ENCODE data around the gene KLF16. TPM values are rescaled to one million over a fixed set of nuclear protein-coding genes. Genes with fewer than 3 reads are reported as not detected.

KLF16 gene
- total and polyA plus RNA-seq, 2 experiments from 2014 or later: 8.9 to 20.2 TPM

DNA sequence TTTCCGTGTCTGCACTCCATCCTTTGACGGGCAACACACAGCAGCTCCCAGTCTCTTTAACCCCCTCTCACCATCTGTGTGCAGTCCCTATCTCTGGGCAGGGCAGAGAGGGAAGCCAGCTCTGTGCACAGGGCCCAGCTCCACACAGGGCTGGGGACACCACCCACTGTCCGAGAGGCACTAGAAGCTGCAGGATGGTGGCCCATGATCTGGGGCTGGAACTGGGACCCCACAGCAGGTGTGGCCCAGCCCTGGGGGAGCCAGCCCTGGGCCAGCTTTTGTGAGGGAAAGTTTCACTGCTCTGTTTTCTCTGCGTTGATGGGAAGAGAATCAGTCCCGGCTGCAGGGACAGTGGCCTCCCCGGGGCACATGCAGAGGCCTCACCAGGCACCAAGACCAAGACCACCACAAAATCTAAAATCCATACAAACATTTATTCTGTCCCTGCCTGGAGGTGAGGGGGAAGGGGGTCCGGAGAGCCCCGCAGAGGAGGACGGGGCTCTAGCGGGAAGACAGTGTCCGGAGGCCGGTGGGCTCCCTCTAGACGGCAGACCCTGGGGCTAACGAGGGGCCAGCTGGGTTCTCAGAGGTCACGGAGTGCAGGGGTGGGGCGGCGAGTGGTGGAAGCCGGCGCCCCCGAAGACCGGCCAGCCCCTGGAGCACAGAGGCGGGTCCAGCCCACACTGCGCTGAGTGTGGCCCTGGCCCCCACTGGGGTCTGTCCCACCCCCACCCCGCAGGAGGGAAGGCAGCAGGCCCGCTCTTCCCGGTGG is 48.4 kb downstream of the KLF16 start:
- H3K4me2 ChIP-seq: no peak overlapping the region
- H3K27ac ChIP-seq (ENCODE audit: low read depth): no peak overlapping the region
- no peak overlapping the region for H3K4me3 Mint-ChIP-seq
- no peak overlapping the region for H3K4me3 ChIP-seq
- 0 out of 2 replicates have a peak, but pooled peaks cover 5% of the 10 kb centered on the region for H3F3A ChIP-seq (replicated peaks; ENCODE audit: low read depth)
- H3K4me1 ChIP-seq (ENCODE audit: insufficient read depth): no peaks in the 10 kb centered on the region
- H2AFZ ChIP-seq: no peak overlapping the region
- no peaks in the 10 kb centered on the region for H4K20me1 ChIP-seq (replicated peaks; ENCODE audit: insufficient read depth)
- H3K4me1 Mint-ChIP-seq: peaks cover 3% of the 10 kb centered on the region; the same call in 2 of the 3 replicates
- peaks cover 7% of the 10 kb centered on the region for H3K36me3 Mint-ChIP-seq (ENCODE audit: low read depth)
- H3K9me3 Mint-ChIP-seq: no peaks in the 10 kb centered on the region
- no peaks in the 10 kb centered on the region for H3K9me2 ChIP-seq (ENCODE audit: insufficient read depth)
- no peaks in the 10 kb centered on the region; the same call in 1 of the 2 replicates for H3K36me3 ChIP-seq (ENCODE audit: insufficient read depth)
- no peak overlapping the region for H3K27ac Mint-ChIP-seq
- no peaks in the 10 kb centered on the region for H3K79me2 ChIP-seq (replicated peaks; ENCODE audit: insufficient read depth)
- no peak for TF ChIP-seq POLR2AphosphoS5 (IDR thresholded peaks at IDR 0.05; ENCODE audit: low read depth)
- no peak for TF ChIP-seq ZNF331 (CRISPR knock-in tag; IDR thresholded peaks at IDR 0.05; ENCODE audit: low read depth)
- TF ChIP-seq, protein P1, sequence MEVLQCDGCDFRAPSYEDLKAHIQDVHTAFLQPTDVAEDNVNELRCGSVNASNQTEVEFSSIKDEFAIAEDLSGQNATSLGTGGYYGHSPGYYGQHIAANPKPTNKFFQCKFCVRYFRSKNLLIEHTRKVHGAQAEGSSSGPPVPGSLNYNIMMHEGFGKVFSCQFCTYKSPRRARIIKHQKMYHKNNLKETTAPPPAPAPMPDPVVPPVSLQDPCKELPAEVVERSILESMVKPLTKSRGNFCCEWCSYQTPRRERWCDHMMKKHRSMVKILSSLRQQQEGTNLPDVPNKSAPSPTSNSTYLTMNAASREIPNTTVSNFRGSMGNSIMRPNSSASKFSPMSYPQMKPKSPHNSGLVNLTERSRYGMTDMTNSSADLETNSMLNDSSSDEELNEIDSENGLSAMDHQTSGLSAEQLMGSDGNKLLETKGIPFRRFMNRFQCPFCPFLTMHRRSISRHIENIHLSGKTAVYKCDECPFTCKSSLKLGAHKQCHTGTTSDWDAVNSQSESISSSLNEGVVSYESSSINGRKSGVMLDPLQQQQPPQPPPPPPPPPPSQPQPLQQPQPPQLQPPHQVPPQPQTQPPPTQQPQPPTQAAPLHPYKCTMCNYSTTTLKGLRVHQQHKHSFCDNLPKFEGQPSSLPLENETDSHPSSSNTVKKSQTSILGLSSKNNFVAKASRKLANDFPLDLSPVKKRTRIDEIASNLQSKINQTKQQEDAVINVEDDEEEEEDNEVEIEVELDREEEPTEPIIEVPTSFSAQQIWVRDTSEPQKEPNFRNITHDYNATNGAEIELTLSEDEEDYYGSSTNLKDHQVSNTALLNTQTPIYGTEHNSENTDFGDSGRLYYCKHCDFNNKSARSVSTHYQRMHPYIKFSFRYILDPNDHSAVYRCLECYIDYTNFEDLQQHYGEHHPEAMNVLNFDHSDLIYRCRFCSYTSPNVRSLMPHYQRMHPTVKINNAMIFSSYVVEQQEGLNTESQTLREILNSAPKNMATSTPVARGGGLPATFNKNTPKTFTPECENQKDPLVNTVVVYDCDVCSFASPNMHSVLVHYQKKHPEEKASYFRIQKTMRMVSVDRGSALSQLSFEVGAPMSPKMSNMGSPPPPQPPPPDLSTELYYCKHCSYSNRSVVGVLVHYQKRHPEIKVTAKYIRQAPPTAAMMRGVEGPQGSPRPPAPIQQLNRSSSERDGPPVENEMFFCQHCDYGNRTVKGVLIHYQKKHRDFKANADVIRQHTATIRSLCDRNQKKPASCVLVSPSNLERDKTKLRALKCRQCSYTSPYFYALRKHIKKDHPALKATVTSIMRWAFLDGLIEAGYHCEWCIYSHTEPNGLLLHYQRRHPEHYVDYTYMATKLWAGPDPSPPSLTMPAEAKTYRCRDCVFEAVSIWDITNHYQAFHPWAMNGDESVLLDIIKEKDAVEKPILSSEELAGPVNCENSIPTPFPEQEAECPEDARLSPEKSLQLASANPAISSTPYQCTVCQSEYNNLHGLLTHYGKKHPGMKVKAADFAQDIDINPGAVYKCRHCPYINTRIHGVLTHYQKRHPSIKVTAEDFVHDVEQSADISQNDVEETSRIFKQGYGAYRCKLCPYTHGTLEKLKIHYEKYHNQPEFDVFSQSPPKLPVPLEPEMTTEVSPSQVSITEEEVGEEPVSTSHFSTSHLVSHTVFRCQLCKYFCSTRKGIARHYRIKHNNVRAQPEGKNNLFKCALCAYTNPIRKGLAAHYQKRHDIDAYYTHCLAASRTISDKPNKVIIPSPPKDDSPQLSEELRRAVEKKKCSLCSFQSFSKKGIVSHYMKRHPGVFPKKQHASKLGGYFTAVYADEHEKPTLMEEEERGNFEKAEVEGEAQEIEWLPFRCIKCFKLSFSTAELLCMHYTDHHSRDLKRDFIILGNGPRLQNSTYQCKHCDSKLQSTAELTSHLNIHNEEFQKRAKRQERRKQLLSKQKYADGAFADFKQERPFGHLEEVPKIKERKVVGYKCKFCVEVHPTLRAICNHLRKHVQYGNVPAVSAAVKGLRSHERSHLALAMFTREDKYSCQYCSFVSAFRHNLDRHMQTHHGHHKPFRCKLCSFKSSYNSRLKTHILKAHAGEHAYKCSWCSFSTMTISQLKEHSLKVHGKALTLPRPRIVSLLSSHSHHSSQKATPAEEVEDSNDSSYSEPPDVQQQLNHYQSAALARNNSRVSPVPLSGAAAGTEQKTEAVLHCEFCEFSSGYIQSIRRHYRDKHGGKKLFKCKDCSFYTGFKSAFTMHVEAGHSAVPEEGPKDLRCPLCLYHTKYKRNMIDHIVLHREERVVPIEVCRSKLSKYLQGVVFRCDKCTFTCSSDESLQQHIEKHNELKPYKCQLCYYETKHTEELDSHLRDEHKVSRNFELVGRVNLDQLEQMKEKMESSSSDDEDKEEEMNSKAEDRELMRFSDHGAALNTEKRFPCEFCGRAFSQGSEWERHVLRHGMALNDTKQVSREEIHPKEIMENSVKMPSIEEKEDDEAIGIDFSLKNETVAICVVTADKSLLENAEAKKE (CRISPR knock-in tag; IDR thresholded peaks at IDR 0.05): no peak
- no peak for TF ChIP-seq ETS1 (IDR thresholded peaks at IDR 0.05)
- TF ChIP-seq STAT1 (IDR thresholded peaks at IDR 0.05; ENCODE audit: unreplicated experiment): no peak
- no peak for TF ChIP-seq NANOG (IDR thresholded peaks at IDR 0.05; ENCODE audit: borderline replicate concordance)
- no peak for TF ChIP-seq EZH2 (IDR thresholded peaks at IDR 0.05; ENCODE audit: low read depth, unreplicated experiment)
- TF ChIP-seq CTCF (conservative IDR thresholded peaks at IDR 0.05; ENCODE audit: low read depth in 2 of 2): no peak
- TF ChIP-seq JUNB (IDR thresholded peaks at IDR 0.05; ENCODE audit: unreplicated experiment): no peak
- TF ChIP-seq EZH2phosphoT487 (IDR thresholded peaks at IDR 0.05; ENCODE audit: unreplicated experiment): no peak
- TF ChIP-seq ZNF114 (CRISPR knock-in tag; IDR thresholded peaks at IDR 0.05): no peak
- no peak for TF ChIP-seq REST (IDR thresholded peaks at IDR 0.05; ENCODE audit: unreplicated experiment)
- TF ChIP-seq CREB1 (CRISPR knock-in tag; IDR thresholded peaks at IDR 0.05; ENCODE audit: low read depth): no peak
- ATAC-seq: no peak
- no peaks in the 10 kb centered on the region for H3K27me3 ChIP-seq (ENCODE audit: insufficient read depth)
- DNase-seq (ENCODE audit: low spot score): no peak
- H3K27me3 Mint-ChIP-seq (ENCODE audit: insufficient read depth, low read depth, poor library complexity): peaks cover 18% of the 10 kb centered on the region

Data from GM23338 (cell line).